Endothelial cell of umbilical vein (primary cell): ENCODE data around the gene ACTL7A.
"Not testable (repeated sequence)": the region's sequence is repeated elsewhere in the genome, so short reads cannot be mapped to it uniquely, and the experiment has no call there.

Experiments
- FOS ChIP-seq: IDR thresholded peaks from 2 replicates; pipeline ENCODE4 v1.6.1; 2011; ENCODE audit warnings: mild to moderate bottlenecking, low read length, moderate library complexity, borderline replicate concordance; ENCODE audit not compliant: insufficient read depth
- JUN ChIP-seq: IDR thresholded peaks from 2 replicates; pipeline ENCODE4 v1.6.1; 2011; ENCODE audit warnings: borderline replicate concordance, low read depth; ENCODE audit not compliant: insufficient read length, insufficient read depth
- MYC ChIP-seq: IDR thresholded peaks from one replicate; pipeline ENCODE4 v1.6.1; 2011; ENCODE audit warnings: mild to moderate bottlenecking, low read depth, low read length
- POLR2A ChIP-seq: IDR thresholded peaks from 2 replicates; pipeline ENCODE4 v1.6.1; 2012; ENCODE audit warnings: low read depth, mild to moderate bottlenecking, control low read depth, low read length
- POLR2AphosphoS5 ChIP-seq: IDR thresholded peaks from 2 replicates; pipeline ENCODE4 v1.6.1; 2012; ENCODE audit warnings: low read depth, mild to moderate bottlenecking, control low read depth, low read length, moderate library complexity; ENCODE audit not compliant: insufficient read depth
- TF ChIP-seq, protein P1 (sequence below), 2 donors: IDR thresholded peaks; 1 replicate in 1 of 2; 2 replicates in 1 of 2; pipeline ENCODE4 v1.5.1; 2011; ENCODE audit warnings: low read length in 2 of 2, mild to moderate bottlenecking in 2 of 2, moderate library complexity in 2 of 2, control low read depth in 1 of 2, inconsistent platforms in 1 of 2, low read depth in 1 of 2; ENCODE audit not compliant: insufficient read depth in 1 of 2; ENCODE audit errors: extremely low read depth in 1 of 2
- TF ChIP-seq, protein P2 (sequence below): IDR thresholded peaks from 2 replicates; pipeline ENCODE4 v1.6.1; 2011; ENCODE audit not compliant: insufficient read depth, insufficient read length

DNA sequence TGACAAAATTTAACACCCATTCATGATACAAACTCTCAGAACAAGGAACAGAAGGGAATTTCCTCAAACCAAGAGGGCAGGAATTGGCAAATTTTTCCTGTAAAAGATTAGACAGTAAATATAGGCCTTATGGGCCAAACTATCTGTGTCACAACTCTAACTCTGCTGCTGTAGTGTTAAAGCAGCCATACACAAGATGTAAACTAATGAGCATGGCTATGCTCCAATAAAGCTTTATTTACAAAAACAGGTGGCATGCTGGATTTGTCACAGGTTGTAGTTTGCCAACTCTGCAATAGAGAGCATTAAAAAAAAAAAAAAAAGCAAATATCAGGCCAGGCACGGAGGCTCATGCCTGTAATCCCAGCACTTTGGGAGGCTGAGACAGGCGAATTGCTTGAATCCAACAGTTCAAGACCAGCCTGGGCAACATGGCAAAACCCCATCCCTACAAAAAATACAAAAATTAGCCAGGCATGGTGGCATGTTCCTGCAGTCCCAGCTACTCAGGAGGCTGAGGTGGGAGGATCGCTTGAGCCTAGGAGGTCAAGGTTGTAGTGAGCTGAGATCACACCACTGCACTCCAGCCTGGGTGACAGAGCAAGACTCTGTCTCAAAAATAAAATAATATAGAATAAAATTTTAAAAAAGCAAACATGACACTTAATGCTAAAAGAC, 24.7 kb downstream of the ACTL7A start:
- TF ChIP-seq, protein P1, sequence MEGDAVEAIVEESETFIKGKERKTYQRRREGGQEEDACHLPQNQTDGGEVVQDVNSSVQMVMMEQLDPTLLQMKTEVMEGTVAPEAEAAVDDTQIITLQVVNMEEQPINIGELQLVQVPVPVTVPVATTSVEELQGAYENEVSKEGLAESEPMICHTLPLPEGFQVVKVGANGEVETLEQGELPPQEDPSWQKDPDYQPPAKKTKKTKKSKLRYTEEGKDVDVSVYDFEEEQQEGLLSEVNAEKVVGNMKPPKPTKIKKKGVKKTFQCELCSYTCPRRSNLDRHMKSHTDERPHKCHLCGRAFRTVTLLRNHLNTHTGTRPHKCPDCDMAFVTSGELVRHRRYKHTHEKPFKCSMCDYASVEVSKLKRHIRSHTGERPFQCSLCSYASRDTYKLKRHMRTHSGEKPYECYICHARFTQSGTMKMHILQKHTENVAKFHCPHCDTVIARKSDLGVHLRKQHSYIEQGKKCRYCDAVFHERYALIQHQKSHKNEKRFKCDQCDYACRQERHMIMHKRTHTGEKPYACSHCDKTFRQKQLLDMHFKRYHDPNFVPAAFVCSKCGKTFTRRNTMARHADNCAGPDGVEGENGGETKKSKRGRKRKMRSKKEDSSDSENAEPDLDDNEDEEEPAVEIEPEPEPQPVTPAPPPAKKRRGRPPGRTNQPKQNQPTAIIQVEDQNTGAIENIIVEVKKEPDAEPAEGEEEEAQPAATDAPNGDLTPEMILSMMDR (IDR thresholded peaks at IDR 0.05; ENCODE audit: extremely low read depth in 1 of 2, insufficient read depth in 1 of 2, low read depth in 1 of 2, low read length in 2 of 2): not testable (repeated sequence)
- TF ChIP-seq POLR2A, POLR2AphosphoS5, JUN, FOS, MYC: not testable (repeated sequence)
- TF ChIP-seq, protein P2, sequence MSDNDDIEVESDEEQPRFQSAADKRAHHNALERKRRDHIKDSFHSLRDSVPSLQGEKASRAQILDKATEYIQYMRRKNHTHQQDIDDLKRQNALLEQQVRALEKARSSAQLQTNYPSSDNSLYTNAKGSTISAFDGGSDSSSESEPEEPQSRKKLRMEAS: not testable (repeated sequence)
